Measurements from ENCODE around the gene CARNS1.

Gene CARNS1

DNA sequence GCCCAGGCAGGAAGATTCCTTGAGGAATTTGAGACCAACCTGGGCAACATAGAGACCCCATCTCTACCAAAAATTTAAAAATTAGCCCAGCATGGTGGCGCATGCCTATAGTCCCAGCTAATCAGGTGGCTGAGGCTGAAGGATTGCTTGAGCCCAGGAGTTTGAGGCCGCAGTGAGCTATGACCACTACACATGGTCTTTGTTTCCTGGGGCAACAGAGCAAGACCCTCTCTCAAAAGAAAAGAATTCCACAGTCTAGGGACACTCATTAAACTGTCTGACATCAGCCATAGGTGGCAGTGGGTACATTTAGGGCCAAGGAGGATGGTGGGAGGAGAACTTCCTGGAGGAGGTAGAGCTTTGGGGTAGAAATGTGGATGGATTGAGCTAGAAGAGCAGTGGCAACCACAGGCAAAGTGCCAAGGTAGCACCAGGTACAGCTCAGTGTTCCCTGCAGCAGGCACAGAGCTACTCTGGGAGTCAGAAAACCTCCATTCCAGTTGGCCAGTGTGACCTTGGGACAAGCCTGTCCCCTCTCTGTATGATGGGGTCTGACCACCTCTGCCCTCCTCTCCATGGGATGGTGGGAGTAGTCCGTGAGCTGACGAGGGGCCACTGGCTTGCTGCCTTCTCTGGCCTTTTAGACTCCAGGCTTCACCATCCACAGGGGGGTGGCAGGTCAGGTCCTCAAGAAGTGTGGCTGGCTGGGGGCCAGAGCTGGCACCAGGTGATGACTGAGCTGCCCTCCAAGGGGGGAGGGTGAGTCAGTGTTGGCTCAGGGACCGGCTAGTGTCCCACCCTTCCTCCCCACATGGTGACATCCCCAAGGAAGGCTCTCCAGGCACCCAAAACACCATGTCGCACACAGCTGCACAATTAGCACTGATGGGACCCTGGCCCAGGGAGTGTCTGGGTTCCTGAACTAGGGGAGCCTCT, 38.3 kb upstream of the CARNS1 start:
- TF ChIP-seq TOX (CRISPR knock-in tag; IDR thresholded peaks at IDR 0.05; ENCODE audit: borderline replicate concordance) (no peak), BACH2 (CRISPR knock-in tag; IDR thresholded peaks at IDR 0.05; ENCODE audit: borderline replicate concordance) (no peak), PPARA (CRISPR knock-in tag; IDR thresholded peaks at IDR 0.05; ENCODE audit: borderline replicate concordance) (no peak), GLIS3 (CRISPR knock-in tag; IDR thresholded peaks at IDR 0.05) (no peak), RARB (CRISPR knock-in tag; IDR thresholded peaks at IDR 0.05) (no peak), ARNTL (CRISPR knock-in tag; IDR thresholded peaks at IDR 0.05; ENCODE audit: borderline replicate concordance, low read depth) (no peak), ZNF8 (CRISPR knock-in tag; IDR thresholded peaks at IDR 0.05) (no peak), ESRRG (CRISPR knock-in tag; IDR thresholded peaks at IDR 0.05) (no peak), ZNF70 (CRISPR knock-in tag; IDR thresholded peaks at IDR 0.05) (no peak), TCF4 (CRISPR knock-in tag; IDR thresholded peaks at IDR 0.05; ENCODE audit: borderline replicate concordance) (no peak), ZFP30 (CRISPR knock-in tag; IDR thresholded peaks at IDR 0.05) (no peak), OSR1 (CRISPR knock-in tag; IDR thresholded peaks at IDR 0.05) (no peak)
- TF ChIP-seq, protein P1, sequence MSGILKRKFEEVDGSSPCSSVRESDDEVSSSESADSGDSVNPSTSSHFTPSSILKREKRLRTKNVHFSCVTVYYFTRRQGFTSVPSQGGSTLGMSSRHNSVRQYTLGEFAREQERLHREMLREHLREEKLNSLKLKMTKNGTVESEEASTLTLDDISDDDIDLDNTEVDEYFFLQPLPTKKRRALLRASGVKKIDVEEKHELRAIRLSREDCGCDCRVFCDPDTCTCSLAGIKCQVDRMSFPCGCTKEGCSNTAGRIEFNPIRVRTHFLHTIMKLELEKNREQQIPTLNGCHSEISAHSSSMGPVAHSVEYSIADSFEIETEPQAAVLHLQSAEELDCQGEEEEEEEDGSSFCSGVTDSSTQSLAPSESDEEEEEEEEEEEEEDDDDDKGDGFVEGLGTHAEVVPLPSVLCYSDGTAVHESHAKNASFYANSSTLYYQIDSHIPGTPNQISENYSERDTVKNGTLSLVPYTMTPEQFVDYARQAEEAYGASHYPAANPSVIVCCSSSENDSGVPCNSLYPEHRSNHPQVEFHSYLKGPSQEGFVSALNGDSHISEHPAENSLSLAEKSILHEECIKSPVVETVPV (CRISPR knock-in tag; IDR thresholded peaks at IDR 0.05) = no peak
- TF ChIP-seq, protein P2, sequence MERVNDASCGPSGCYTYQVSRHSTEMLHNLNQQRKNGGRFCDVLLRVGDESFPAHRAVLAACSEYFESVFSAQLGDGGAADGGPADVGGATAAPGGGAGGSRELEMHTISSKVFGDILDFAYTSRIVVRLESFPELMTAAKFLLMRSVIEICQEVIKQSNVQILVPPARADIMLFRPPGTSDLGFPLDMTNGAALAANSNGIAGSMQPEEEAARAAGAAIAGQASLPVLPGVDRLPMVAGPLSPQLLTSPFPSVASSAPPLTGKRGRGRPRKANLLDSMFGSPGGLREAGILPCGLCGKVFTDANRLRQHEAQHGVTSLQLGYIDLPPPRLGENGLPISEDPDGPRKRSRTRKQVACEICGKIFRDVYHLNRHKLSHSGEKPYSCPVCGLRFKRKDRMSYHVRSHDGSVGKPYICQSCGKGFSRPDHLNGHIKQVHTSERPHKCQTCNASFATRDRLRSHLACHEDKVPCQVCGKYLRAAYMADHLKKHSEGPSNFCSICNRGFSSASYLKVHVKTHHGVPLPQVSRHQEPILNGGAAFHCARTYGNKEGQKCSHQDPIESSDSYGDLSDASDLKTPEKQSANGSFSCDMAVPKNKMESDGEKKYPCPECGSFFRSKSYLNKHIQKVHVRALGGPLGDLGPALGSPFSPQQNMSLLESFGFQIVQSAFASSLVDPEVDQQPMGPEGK (CRISPR knock-in tag; IDR thresholded peaks at IDR 0.05; ENCODE audit: borderline replicate concordance) = no peak
- TF ChIP-seq, protein P3, sequence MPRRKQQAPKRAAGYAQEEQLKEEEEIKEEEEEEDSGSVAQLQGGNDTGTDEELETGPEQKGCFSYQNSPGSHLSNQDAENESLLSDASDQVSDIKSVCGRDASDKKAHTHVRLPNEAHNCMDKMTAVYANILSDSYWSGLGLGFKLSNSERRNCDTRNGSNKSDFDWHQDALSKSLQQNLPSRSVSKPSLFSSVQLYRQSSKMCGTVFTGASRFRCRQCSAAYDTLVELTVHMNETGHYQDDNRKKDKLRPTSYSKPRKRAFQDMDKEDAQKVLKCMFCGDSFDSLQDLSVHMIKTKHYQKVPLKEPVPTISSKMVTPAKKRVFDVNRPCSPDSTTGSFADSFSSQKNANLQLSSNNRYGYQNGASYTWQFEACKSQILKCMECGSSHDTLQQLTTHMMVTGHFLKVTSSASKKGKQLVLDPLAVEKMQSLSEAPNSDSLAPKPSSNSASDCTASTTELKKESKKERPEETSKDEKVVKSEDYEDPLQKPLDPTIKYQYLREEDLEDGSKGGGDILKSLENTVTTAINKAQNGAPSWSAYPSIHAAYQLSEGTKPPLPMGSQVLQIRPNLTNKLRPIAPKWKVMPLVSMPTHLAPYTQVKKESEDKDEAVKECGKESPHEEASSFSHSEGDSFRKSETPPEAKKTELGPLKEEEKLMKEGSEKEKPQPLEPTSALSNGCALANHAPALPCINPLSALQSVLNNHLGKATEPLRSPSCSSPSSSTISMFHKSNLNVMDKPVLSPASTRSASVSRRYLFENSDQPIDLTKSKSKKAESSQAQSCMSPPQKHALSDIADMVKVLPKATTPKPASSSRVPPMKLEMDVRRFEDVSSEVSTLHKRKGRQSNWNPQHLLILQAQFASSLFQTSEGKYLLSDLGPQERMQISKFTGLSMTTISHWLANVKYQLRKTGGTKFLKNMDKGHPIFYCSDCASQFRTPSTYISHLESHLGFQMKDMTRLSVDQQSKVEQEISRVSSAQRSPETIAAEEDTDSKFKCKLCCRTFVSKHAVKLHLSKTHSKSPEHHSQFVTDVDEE (CRISPR knock-in tag; IDR thresholded peaks at IDR 0.05) = no peak
- ATAC-seq = no peak

- no peak for TF ChIP-seq OSR1 (CRISPR knock-in tag; IDR thresholded peaks at IDR 0.05)
- no peak for TF ChIP-seq CSDC2 (CRISPR knock-in tag; IDR thresholded peaks at IDR 0.05)
- no peak for TF ChIP-seq BACH2 (CRISPR knock-in tag; IDR thresholded peaks at IDR 0.05; ENCODE audit: borderline replicate concordance)
- no peak for TF ChIP-seq GLIS3 (CRISPR knock-in tag; IDR thresholded peaks at IDR 0.05)
- no peak for TF ChIP-seq ESRRG (CRISPR knock-in tag; IDR thresholded peaks at IDR 0.05)
- TF ChIP-seq, protein P1 (CRISPR knock-in tag; IDR thresholded peaks at IDR 0.05) = no peak
- no peak for TF ChIP-seq TOX (CRISPR knock-in tag; IDR thresholded peaks at IDR 0.05; ENCODE audit: borderline replicate concordance)
- TF ChIP-seq CREB5 (CRISPR knock-in tag; IDR thresholded peaks at IDR 0.05; ENCODE audit: low read depth) = no peak
- TF ChIP-seq, protein P3 (CRISPR knock-in tag; IDR thresholded peaks at IDR 0.05) = no peak
- no peak for TF ChIP-seq ZNF565 (CRISPR knock-in tag; conservative IDR thresholded peaks at IDR 0.05; ENCODE audit: low read depth)
- TF ChIP-seq ZFP30 (CRISPR knock-in tag; IDR thresholded peaks at IDR 0.05) = no peak
- no peak for TF ChIP-seq ZNF8 (CRISPR knock-in tag; IDR thresholded peaks at IDR 0.05)
- no peak for TF ChIP-seq ISL1 (CRISPR knock-in tag; IDR thresholded peaks at IDR 0.05)
- TF ChIP-seq ZC3H10 (CRISPR knock-in tag; IDR thresholded peaks at IDR 0.05) = no peak
- no peak for TF ChIP-seq RARB (CRISPR knock-in tag; IDR thresholded peaks at IDR 0.05)
- TF ChIP-seq, protein P2 (CRISPR knock-in tag; IDR thresholded peaks at IDR 0.05; ENCODE audit: borderline replicate concordance) = no peak
- TF ChIP-seq ARNTL (CRISPR knock-in tag; IDR thresholded peaks at IDR 0.05; ENCODE audit: borderline replicate concordance, low read depth) = no peak
- no peak for TF ChIP-seq ZNF70 (CRISPR knock-in tag; IDR thresholded peaks at IDR 0.05)
Observed at GRCh38 chr11:67378544-67378943, 36.9 kb upstream of the CARNS1 start.

More at GRCh38 chr11:67378544-67378943, 36.9 kb upstream of the CARNS1 start:
- ATAC-seq = no peak

Data from SK-N-SH treated with all-trans-retinoic acid at 6 μM for 48 hours (cell line).